Measurements from ENCODE around the gene CD300LG.

The CD300LG gene

DNA sequence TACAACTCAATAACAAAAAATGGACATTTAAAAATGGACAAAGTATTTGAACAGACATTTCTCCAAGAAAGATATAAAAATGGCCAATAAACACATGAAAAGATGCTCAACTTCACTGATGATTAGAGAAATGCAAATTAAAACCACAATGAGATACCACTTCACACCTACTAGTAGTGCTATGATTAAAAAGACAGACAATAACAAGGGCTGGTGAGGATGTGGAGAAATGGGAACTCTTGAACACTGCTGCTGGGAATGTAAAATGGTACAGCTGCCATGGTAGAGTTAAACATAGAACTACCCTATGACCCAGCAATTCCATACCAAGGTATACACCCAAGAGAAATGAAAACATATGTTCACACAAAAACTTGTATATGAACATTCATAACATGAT lies 41.9 kb upstream of the CD300LG start:
- Histone ChIP-seq H3K27ac (no peak overlapping the region), H3K36me3 (replicated peaks) (peaks cover 11% of the 10 kb centered on the region), H3K4me3 (ENCODE audit: low read depth, low read length) (no peak overlapping the region)

DNA sequence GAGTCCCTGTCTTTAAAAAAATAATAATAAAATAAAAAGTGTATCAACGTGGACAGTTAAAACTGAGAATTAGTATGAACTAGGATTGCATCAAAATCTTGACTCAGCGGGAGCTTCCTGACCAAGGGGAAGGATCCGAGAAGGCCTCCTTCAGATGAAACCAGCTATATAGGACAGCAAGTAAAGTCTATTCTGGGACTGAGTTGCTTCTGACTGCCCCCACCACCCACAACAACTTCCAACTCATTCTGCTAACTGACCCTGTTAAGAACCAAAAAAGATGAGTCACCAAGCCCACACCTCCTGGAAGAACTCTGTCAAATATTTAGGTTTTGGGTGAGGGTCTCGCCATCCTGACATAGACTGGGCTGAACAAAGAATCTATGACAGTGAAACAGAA lies 38.9 kb upstream of the CD300LG start:
- Histone ChIP-seq H3K4me3 (ENCODE audit: low read depth, low read length) (no peak overlapping the region), H3K36me3 (replicated peaks) (peaks cover 16% of the 10 kb centered on the region), H3K27ac (no peak overlapping the region), H3K27me3 (replicated peaks) (no peaks in the 10 kb centered on the region)
- no peak for DNase-seq
- in situ Hi-C loops (cut with HindIII; ENCODE audit: low pct_ligation_motif_present, low sequenced_read_pairs), result no loop called here
- TF ChIP-seq, protein P1, sequence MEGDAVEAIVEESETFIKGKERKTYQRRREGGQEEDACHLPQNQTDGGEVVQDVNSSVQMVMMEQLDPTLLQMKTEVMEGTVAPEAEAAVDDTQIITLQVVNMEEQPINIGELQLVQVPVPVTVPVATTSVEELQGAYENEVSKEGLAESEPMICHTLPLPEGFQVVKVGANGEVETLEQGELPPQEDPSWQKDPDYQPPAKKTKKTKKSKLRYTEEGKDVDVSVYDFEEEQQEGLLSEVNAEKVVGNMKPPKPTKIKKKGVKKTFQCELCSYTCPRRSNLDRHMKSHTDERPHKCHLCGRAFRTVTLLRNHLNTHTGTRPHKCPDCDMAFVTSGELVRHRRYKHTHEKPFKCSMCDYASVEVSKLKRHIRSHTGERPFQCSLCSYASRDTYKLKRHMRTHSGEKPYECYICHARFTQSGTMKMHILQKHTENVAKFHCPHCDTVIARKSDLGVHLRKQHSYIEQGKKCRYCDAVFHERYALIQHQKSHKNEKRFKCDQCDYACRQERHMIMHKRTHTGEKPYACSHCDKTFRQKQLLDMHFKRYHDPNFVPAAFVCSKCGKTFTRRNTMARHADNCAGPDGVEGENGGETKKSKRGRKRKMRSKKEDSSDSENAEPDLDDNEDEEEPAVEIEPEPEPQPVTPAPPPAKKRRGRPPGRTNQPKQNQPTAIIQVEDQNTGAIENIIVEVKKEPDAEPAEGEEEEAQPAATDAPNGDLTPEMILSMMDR (IDR thresholded peaks at IDR 0.05; ENCODE audit: low read depth, low read length, missing control alignments), result no peak

More for the DNA sequence above, 41.9 kb upstream of the CD300LG start:
- DNase-seq, result no peak
- in situ Hi-C loops (cut with HindIII; ENCODE audit: low pct_ligation_motif_present, low sequenced_read_pairs), result no loop called here
- TF ChIP-seq, protein P1 (IDR thresholded peaks at IDR 0.05; ENCODE audit: low read depth, low read length, missing control alignments), result no peak
- no peaks in the 10 kb centered on the region for H3K27me3 ChIP-seq (replicated peaks)

DNA sequence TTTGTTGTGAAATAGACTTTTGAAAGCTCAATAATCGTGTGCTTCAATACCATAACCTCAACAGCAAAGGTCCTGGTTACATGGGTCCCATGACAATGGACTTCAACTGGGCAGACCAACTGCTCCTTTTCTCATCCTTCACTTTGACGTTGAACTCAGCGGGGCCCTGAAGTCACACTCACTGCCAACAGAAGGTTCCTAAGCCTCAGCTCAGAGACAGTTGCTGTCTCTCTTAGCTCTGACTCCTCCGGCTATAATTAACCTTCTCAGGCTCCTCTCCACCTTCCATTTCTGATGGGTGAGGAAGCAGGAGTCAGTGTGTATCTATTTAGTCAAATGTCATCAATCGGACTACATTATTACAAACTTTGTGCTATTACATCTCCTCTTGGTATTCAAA lies 37.9 kb upstream of the CD300LG start:
- no peak for DNase-seq
- Histone ChIP-seq H3K4me3 (ENCODE audit: low read depth, low read length) (no peak overlapping the region), H3K36me3 (replicated peaks) (peaks cover 21% of the 10 kb centered on the region), H3K27ac (no peak overlapping the region), H3K27me3 (replicated peaks) (no peaks in the 10 kb centered on the region)
- in situ Hi-C loops (cut with HindIII; ENCODE audit: low pct_ligation_motif_present, low sequenced_read_pairs), result no loop called here
- TF ChIP-seq, protein P1 (IDR thresholded peaks at IDR 0.05; ENCODE audit: low read depth, low read length, missing control alignments), result no peak

DNA sequence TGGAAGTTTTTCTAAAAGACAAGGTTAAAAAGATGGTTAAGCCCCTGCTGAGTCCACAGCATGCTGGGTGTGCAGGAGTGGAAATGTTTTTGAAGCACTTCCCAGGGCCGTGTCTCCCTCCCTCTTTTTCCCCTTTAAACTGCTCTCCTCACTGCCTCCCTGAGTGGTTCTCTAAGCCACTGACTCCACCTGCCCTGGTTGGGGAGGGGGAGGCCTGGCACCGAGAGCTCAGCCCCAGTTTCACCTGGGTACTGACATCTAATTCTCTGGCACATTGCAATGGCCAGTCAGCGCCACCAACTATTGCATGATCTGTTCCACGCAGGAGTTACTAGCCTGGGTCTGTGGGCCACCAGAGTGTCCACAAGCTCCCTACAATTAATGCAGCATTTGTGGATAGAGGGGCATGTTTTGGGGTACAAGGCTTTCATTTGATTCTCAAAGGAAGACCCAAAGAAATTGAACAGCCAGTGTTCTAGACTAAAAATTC lies 36.7 kb upstream of the CD300LG start:
- in situ Hi-C loops (cut with HindIII; ENCODE audit: low pct_ligation_motif_present, low sequenced_read_pairs), result no loop called here
- TF ChIP-seq, protein P1 (IDR thresholded peaks at IDR 0.05; ENCODE audit: low read depth, low read length, missing control alignments), result no peak
- H3K36me3 ChIP-seq (replicated peaks), result peaks cover 21% of the 10 kb centered on the region

DNA sequence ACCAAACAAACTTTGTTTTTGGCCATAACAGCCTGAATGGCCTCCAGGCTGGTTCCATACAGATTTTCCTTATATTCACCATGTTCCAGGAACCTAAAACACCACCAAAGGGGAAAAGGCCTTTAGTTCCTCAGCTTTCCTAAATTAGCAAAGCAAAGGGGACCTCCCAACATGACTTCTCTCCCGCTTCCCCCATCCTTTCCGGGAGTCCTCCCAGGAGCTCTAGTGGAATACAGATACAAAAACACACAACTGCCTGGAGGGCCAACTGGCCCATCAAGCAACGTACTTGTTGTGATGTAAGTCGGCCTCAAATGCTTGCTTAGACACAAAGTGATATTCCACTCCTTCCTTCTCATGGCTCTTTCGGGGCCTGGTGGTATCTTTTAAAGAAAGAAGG lies 36.2 kb upstream of the CD300LG start:
- TF ChIP-seq, protein P1 (IDR thresholded peaks at IDR 0.05; ENCODE audit: low read depth, low read length, missing control alignments), result no peak
- no peak for DNase-seq
- Histone ChIP-seq H3K36me3 (replicated peaks) (peaks cover 24% of the 10 kb centered on the region), H3K4me3 (ENCODE audit: low read depth, low read length) (no peak overlapping the region), H3K27me3 (replicated peaks) (no peaks in the 10 kb centered on the region), H3K27ac (no peak overlapping the region)
- in situ Hi-C loops (cut with HindIII; ENCODE audit: low pct_ligation_motif_present, low sequenced_read_pairs), result no loop called here

More for the DNA sequence above, 36.7 kb upstream of the CD300LG start:
- no peak overlapping the region for H3K4me3 ChIP-seq (ENCODE audit: low read depth, low read length)
- no peak for DNase-seq
- no peaks in the 10 kb centered on the region for H3K27me3 ChIP-seq (replicated peaks)
- no peak overlapping the region for H3K27ac ChIP-seq
